Transverse colon (tissue), 4 donors: ENCODE results near the gene SCAPER. TPM values are rescaled to one million over a fixed set of nuclear protein-coding genes. Genes with fewer than 3 reads are reported as not detected.

ENCODE experiments used
- DNase-seq: peaks from one replicate; pipeline ENCODE4 v3.0.0-alpha.2; 2019
- H3K27ac ChIP-seq, 4 donors: fragments of 200-600 bp; sonication (generic); 2 replicates each; pipeline ENCODE4 v1.5.1; 2016 to 2018; ENCODE audit warnings: inconsistent platforms in 4 of 4
- H3K27me3 ChIP-seq: fragments of 200-600 bp; sonication (generic); 2 replicates; pipeline ENCODE4 v1.5.1; 2017; ENCODE audit warnings: inconsistent platforms
- H3K36me3 ChIP-seq, 4 donors: fragments of 200-600 bp; sonication (generic); 2 replicates each; pipeline ENCODE4 v1.5.1; 2017 to 2019; ENCODE audit warnings: inconsistent platforms in 4 of 4
- H3K4me1 ChIP-seq, 4 donors: fragments of 200-600 bp; sonication (generic); 2 replicates each; pipeline ENCODE4 v1.5.1; 2017 to 2020; ENCODE audit warnings: inconsistent platforms in 4 of 4
- H3K4me3 ChIP-seq, 4 donors: fragments of 200-600 bp; sonication (generic); 1 replicate in 1 of 4; 2 replicates in 3 of 4; pipeline versions ENCODE4 v1.5.1 to v1.6.1; 2017 to 2019; ENCODE audit warnings: inconsistent platforms in 4 of 4
- H3K9me3 ChIP-seq, 2 donors: fragments of 200-600 bp; sonication (generic); 2 replicates each; pipeline ENCODE4 v1.5.1; 2017 to 2019; ENCODE audit warnings: inconsistent platforms in 2 of 2
- EP300 ChIP-seq: sonication (generic); formaldehyde crosslinking; IDR thresholded peaks from one replicate; pipeline ENCODE4 v1.6.1; 2017; ENCODE audit warnings: antibody characterized with exemption, low read depth
- POLR2A ChIP-seq: fragments of 450-650 bp; IDR thresholded peaks from one replicate; pipeline ENCODE4 v1.6.1; 2016; ENCODE audit warnings: antibody characterized with exemption, mild to moderate bottlenecking, moderate library complexity
- POLR2AphosphoS5 ChIP-seq, 3 donors: sonication (generic); formaldehyde crosslinking; IDR thresholded peaks; one replicate each; pipeline ENCODE4 v1.6.1; 2016; ENCODE audit warnings: antibody characterized with exemption in 3 of 3
- WGBS, 2 donors: methylation state at CpG; one replicate each; pipeline ENCODE4 v1.1.5; 2018; ENCODE audit warnings: low coverage in 1 of 2; 5-methylcytosine and 5-hydroxymethylcytosine counted together
- in situ Hi-C, 4 donors: fragments of 200-750 bp; cut with MboI; loops; one replicate each; pipeline versions ENCODE4 v1.15.0 to v1.15.1; 2017; ENCODE audit warnings: low sequenced_read_pairs in 3 of 4, low pct_ligation_motif_present in 1 of 4, low pct_unique_long_range_greater_than_20kb in 1 of 4
- intact Hi-C: fragments of 100-400 bp; cut with DNase I; formaldehyde crosslinking; loops from one replicate; pipeline ENCODE4 v1.15.1; 2023; ENCODE audit warnings: low total_unique reads
- total RNA-seq, 4 donors: library from RNA; depleted of rRNA; stranded (reverse); fragments of >200 nt; gene quantifications; one replicate each; pipeline ENCODE4 v1.1.0, GENCODE V29; 2016
- TF ChIP-seq, protein P1 (sequence below), 5 experiments: fragments of 200-600 bp in 3 of 5; fragments of 450-650 bp in 2 of 5; sonication (generic) in 3 of 5; IDR thresholded peaks; 1 replicate in 2 of 5; 2 replicates in 3 of 5; pipeline ENCODE4 v1.5.1; 2016 to 2017; ENCODE audit warnings: antibody characterized with exemption in 5 of 5, inconsistent platforms in 3 of 5, mild to moderate bottlenecking in 2 of 5, moderate library complexity in 1 of 5

Gene SCAPER
- total RNA-seq, 4 donors from 2014 or later = 31.8 to 121 (median 48.7) TPM

DNA sequence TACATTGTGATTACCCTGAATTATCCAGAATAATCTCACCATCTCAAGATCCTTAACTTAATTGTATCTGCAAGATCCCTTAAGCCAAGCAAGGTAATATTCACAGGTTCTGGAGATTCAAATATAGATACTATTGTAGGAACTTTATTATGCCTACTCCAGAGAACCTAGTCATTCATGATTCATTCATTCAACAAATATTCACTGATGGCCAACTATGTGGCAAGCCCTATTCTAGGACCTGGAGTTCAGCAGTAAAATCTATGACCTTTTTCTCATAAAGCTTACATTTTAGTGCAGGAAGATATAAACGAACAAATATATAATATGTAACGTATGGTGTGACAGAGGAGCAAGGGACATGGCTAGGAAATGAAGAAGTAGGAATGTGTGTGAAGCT lies 519.0 kb downstream of the SCAPER start:
- intact Hi-C loops (no loop called here), in situ Hi-C loops (no loop called here)
- Histone ChIP-seq H3K36me3 (no peaks in the 10 kb centered on the region), H3K4me3 (no peak overlapping the region), H3K9me3 (no peaks in the 10 kb centered on the region), H3K27me3 (no peaks in the 10 kb centered on the region), H3K27ac (no peak overlapping the region), H3K4me1 (no peaks in the 10 kb centered on the region)
- no peak for TF ChIP-seq POLR2AphosphoS5 (IDR thresholded peaks at IDR 0.05)
- TF ChIP-seq EP300 = no peak
- TF ChIP-seq POLR2A = no peak
- TF ChIP-seq, protein P1, sequence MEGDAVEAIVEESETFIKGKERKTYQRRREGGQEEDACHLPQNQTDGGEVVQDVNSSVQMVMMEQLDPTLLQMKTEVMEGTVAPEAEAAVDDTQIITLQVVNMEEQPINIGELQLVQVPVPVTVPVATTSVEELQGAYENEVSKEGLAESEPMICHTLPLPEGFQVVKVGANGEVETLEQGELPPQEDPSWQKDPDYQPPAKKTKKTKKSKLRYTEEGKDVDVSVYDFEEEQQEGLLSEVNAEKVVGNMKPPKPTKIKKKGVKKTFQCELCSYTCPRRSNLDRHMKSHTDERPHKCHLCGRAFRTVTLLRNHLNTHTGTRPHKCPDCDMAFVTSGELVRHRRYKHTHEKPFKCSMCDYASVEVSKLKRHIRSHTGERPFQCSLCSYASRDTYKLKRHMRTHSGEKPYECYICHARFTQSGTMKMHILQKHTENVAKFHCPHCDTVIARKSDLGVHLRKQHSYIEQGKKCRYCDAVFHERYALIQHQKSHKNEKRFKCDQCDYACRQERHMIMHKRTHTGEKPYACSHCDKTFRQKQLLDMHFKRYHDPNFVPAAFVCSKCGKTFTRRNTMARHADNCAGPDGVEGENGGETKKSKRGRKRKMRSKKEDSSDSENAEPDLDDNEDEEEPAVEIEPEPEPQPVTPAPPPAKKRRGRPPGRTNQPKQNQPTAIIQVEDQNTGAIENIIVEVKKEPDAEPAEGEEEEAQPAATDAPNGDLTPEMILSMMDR (IDR thresholded peaks at IDR 0.05) = no peak
- no peak for DNase-seq
- 73 to 94% methylated on average over 2 of the region's 2 CpGs for WGBS, 2 donors

DNA sequence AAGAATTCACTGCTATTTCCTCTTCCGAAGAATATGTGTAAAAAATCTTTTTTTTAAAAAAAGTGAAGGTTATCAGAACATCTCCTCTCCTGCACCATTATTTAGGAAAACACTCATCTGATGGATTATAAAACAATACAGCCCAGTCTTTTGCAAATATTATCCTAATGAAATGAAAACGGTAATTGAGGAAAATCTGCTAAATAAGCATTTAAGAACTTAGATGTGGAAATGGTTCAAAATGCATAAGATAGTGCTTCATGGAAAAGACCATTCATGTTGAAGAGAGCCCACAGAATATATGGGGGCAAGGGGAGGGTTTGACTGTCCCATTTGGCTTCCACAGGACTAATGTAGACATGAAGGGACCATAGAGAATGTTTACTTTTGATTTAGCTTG lies 520.7 kb downstream of the SCAPER start:
- intact Hi-C loops (no loop called here), in situ Hi-C loops (no loop called here)
- WGBS, 2 donors = 95 to 100% methylated on average over 2 of the region's 2 CpGs
- DNase-seq = no peak
- Histone ChIP-seq H3K36me3 (no peaks in the 10 kb centered on the region), H3K9me3 (no peaks in the 10 kb centered on the region), H3K27ac (no peak overlapping the region), H3K4me1 (no peaks in the 10 kb centered on the region), H3K4me3 (no peak overlapping the region), H3K27me3 (no peaks in the 10 kb centered on the region)
- TF ChIP-seq POLR2A = no peak
- no peak for TF ChIP-seq POLR2AphosphoS5 (IDR thresholded peaks at IDR 0.05)
- TF ChIP-seq, protein P1 (IDR thresholded peaks at IDR 0.05) = no peak
- TF ChIP-seq EP300 = no peak

DNA sequence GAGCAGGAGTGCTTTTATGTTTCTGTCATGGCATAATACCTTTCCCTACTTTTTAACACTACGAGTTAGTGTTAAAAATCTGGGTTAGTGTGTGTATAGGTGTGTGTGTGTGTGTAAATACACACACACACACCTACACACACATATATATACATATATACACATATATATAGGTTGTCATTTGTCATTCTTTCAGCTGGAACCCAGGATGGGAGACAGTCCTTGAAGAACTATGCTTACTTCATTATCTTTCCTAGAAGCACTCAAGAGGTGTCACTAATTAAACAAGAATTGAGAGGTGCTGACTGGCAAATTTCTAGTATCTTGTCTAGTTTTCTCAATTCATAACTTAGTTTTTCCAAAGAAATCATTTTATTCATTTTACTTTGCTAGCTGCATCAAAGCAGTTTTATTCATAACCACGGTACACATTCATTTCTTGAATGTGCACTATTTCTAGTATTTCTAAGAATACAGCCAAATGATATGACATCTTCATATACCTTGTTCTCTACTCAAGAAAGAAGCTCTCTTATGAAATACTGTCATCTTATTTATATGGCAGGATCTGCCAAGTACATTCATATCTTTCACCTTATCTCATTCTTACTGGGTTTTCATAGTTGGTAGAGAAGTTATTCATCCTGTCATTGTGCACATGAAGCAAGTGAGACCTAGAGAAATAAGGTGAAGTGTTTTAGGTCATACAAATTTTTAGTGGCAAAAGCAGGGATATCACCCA lies 522.0 kb downstream of the SCAPER start:
- TF ChIP-seq, protein P1 (IDR thresholded peaks at IDR 0.05) = no peak
- TF ChIP-seq EP300 = no peak
- TF ChIP-seq POLR2AphosphoS5 (IDR thresholded peaks at IDR 0.05) = no peak
- no peak for TF ChIP-seq POLR2A

DNA sequence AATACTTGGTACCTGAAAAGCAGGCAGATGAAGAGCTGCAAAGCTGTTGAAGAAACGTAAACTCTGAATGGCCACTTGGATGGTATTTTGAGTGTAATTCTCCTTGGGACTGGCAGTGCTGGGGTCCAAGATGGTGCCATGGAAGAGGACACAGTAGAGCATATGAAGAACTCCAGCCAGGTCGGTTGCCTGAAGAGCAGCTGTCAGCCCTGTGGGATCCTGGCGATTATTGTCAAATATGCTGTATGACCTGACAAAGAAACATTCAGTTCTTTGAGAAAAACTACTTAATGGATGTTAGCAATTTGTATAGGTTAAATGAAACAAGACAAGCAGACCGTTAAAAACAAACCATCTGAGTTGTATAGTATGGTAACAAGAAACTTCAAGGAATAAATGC lies 523.8 kb downstream of the SCAPER start:
- TF ChIP-seq POLR2AphosphoS5 (IDR thresholded peaks at IDR 0.05) (no peak), POLR2A (no peak), EP300 (no peak)
- TF ChIP-seq, protein P1 (IDR thresholded peaks at IDR 0.05) = no peak
- H3K4me3 ChIP-seq = no peak overlapping the region
- in situ Hi-C loops (no loop called here), intact Hi-C loops (no loop called here)
- H3K9me3 ChIP-seq = no peaks in the 10 kb centered on the region
- no peak for DNase-seq
- WGBS, 2 donors = 89% methylated on average over 4 of the region's 4 CpGs
- no peak overlapping the region for H3K27ac ChIP-seq
- no peaks in the 10 kb centered on the region for H3K27me3 ChIP-seq
- H3K36me3 ChIP-seq = no peaks in the 10 kb centered on the region
- no peaks in the 10 kb centered on the region for H3K4me1 ChIP-seq

More for the DNA sequence above, 522.0 kb downstream of the SCAPER start:
- Histone ChIP-seq H3K9me3 (no peaks in the 10 kb centered on the region), H3K27ac (no peak overlapping the region), H3K4me1 (no peaks in the 10 kb centered on the region), H3K4me3 (no peak overlapping the region), H3K27me3 (no peaks in the 10 kb centered on the region), H3K36me3 (no peaks in the 10 kb centered on the region)
- intact Hi-C loops = no loop called here
- in situ Hi-C loops = no loop called here
- 81 to 86% methylated on average over 2 of the region's 2 CpGs for whole genome bisulfite sequencing, 2 donors
- no peak for DNase-seq
